ENCODE data around the gene NCOR1.

NCOR1 gene

GRCh38 chr17:16108871-16109270 is 106.5 kb downstream of the NCOR1 start:
- no peak for DNase-seq
- intact Hi-C loops (cut with DNase I) = no loop called here

GRCh38 chr17:16108386-16108785 is 106.9 kb downstream of the NCOR1 start:
- intact Hi-C loops (cut with DNase I) = no loop called here
- no peak for DNase-seq

- intact Hi-C loops (cut with DNase I) = no loop called here
- DNase-seq = no peak
These were observed 108.1 kb downstream of the NCOR1 start for GRCh38 chr17:16107165-16107770.

GRCh38 chr17:16106161-16106891 is 109.0 kb downstream of the NCOR1 start:
- DNase-seq = peak in 22 of 42 donors; percentile 8 to 78 (median 40)
- intact Hi-C loops (cut with DNase I) = no loop called here

GRCh38 chr17:16104189-16104588 is 111.1 kb downstream of the NCOR1 start:
- no peak for DNase-seq
- intact Hi-C loops (cut with DNase I) = no loop called here

GRCh38 chr17:16101440-16101839 is 113.9 kb downstream of the NCOR1 start:
- no peak for DNase-seq
- intact Hi-C loops (cut with DNase I) = no loop called here

- DNase-seq = peak in 3 of 42 donors; percentile 5 to 44 (median 38)
- intact Hi-C loops (cut with DNase I) = no loop called here
These were observed 114.5 kb downstream of the NCOR1 start for GRCh38 chr17:16100737-16101400.

GRCh38 chr17:16091773-16092172 is 123.6 kb downstream of the NCOR1 start:
- no peak for DNase-seq
- intact Hi-C loops (cut with DNase I) = no loop called here

- DNase-seq = no peak
- intact Hi-C loops (cut with DNase I) = no loop called here
These were observed 128.4 kb downstream of the NCOR1 start for GRCh38 chr17:16086957-16087356.

- intact Hi-C loops (cut with DNase I) = no loop called here
- no peak for DNase-seq
These were observed 130.2 kb downstream of the NCOR1 start for GRCh38 chr17:16085066-16085699.

- no peak for DNase-seq
- intact Hi-C loops (cut with DNase I) = no loop called here
These were observed 132.1 kb downstream of the NCOR1 start for GRCh38 chr17:16083223-16083622.

- intact Hi-C loops (cut with DNase I) = no loop called here
- DNase-seq = no peak
These were observed 133.7 kb downstream of the NCOR1 start for GRCh38 chr17:16081507-16082087.

GRCh38 chr17:16080366-16080765 is 135.0 kb downstream of the NCOR1 start:
- DNase-seq = no peak

GRCh38 chr17:16075949-16076348 is 139.4 kb downstream of the NCOR1 start:
- intact Hi-C loops (cut with DNase I) = no loop called here
- DNase-seq = no peak

More at GRCh38 chr17:16080366-16080765, 135.0 kb downstream of the NCOR1 start:
- intact Hi-C loops (cut with DNase I) = no loop called here

GRCh38 chr17:16074423-16074822 is 140.9 kb downstream of the NCOR1 start:
- intact Hi-C loops (cut with DNase I) = no loop called here
- no peak for DNase-seq

GRCh38 chr17:16073845-16074244 is 141.5 kb downstream of the NCOR1 start:
- intact Hi-C loops (cut with DNase I) = no loop called here
- DNase-seq = no peak

- intact Hi-C loops (cut with DNase I) = no loop called here
These were observed 143.3 kb downstream of the NCOR1 start for GRCh38 chr17:16072031-16072430.

GRCh38 chr17:16068323-16068722 is 147.0 kb downstream of the NCOR1 start:
- no peak for DNase-seq
- intact Hi-C loops (cut with DNase I) = no loop called here

More at GRCh38 chr17:16072031-16072430, 143.3 kb downstream of the NCOR1 start:
- no peak for DNase-seq

- no peak for DNase-seq
- intact Hi-C loops (cut with DNase I) = no loop called here
These were observed 149.2 kb downstream of the NCOR1 start for GRCh38 chr17:16066125-16066524.

GRCh38 chr17:16061631-16062030 is 153.7 kb downstream of the NCOR1 start:
- DNase-seq = no peak
- intact Hi-C loops (cut with DNase I) = no loop called here
